Loucy (cell line): ENCODE data around the gene CELF5.
"Not testable (repeated sequence)": the region's sequence is repeated elsewhere in the genome, so short reads cannot be mapped to it uniquely, and the experiment has no call there.

Experiments
- H2AFZ ChIP-seq: fragments of 200-600 bp; sonication (generic); 2 replicates; pipeline ENCODE4 v1.6.0; 2016; ENCODE audit warnings: antibody characterized with exemption, mild to moderate bottlenecking, low read length, moderate library complexity
- H3F3A ChIP-seq: fragments of 200-600 bp; 2 replicates; pipeline ENCODE4 v1.6.0; 2016; ENCODE audit warnings: antibody characterized with exemption, low read depth, mild to moderate bottlenecking
- H3K27me3 ChIP-seq: fragments of 200-600 bp; sonication (generic); 2 replicates; pipeline ENCODE4 v1.6.1; 2014; ENCODE audit warnings: low read length, mild to moderate bottlenecking; ENCODE audit not compliant: insufficient read depth, poor library complexity, severe bottlenecking
- H3K36me3 ChIP-seq: fragments of 200-600 bp; sonication (generic); 2 replicates; pipeline ENCODE4 v1.6.1; 2016; ENCODE audit warnings: low read length; ENCODE audit not compliant: insufficient read depth
- H3K4me1 ChIP-seq: fragments of 200-600 bp; sonication (generic); 2 replicates; pipeline ENCODE4 v1.5.1; 2014; ENCODE audit warnings: low read length, mild to moderate bottlenecking; ENCODE audit not compliant: insufficient read depth, poor library complexity, severe bottlenecking
- H3K4me2 ChIP-seq: fragments of 200-600 bp; sonication (generic); 2 replicates; pipeline ENCODE4 v1.6.0; 2014; ENCODE audit warnings: antibody characterized with exemption, low read length, low read depth, mild to moderate bottlenecking; ENCODE audit not compliant: poor library complexity, severe bottlenecking
- H3K4me3 ChIP-seq: fragments of 200-600 bp; sonication (generic); 2 replicates; pipeline ENCODE4 v1.5.1; 2014; ENCODE audit warnings: low read length, mild to moderate bottlenecking, mixed read lengths; ENCODE audit not compliant: poor library complexity, severe bottlenecking
- H3K79me2 ChIP-seq: fragments of 200-600 bp; sonication (generic); 2 replicates; pipeline ENCODE4 v1.6.1; 2014; ENCODE audit warnings: low read length; ENCODE audit not compliant: insufficient read depth
- H3K9ac ChIP-seq: fragments of 200-600 bp; sonication (generic); 2 replicates; pipeline ENCODE4 v1.6.0; 2014; ENCODE audit warnings: mild to moderate bottlenecking, low read depth, low read length, moderate library complexity; ENCODE audit not compliant: poor library complexity, severe bottlenecking
- H3K9me2 ChIP-seq: fragments of 200-600 bp; sonication (generic); replicated peaks from 2 replicates; pipeline ENCODE4 v1.6.1; 2016; ENCODE audit warnings: low read depth, low read length, mixed read lengths
- H3K9me3 ChIP-seq: fragments of 200-600 bp; sonication (generic); 2 replicates; pipeline ENCODE4 v1.6.1; 2014; ENCODE audit warnings: mild to moderate bottlenecking, antibody characterized with exemption, low read length, low read depth; ENCODE audit not compliant: insufficient read depth
- H4K20me1 ChIP-seq: fragments of 200-600 bp; sonication (generic); 2 replicates; pipeline ENCODE4 v1.6.0; 2014; ENCODE audit warnings: antibody characterized with exemption, low read length, mild to moderate bottlenecking; ENCODE audit not compliant: insufficient read depth, poor library complexity, severe bottlenecking
- EZH2phosphoT487 ChIP-seq: fragments of 200-600 bp; IDR thresholded peaks from 2 replicates; pipeline ENCODE4 v1.6.1; 2018; ENCODE audit warnings: antibody characterized with exemption, mild to moderate bottlenecking, moderate library complexity, borderline replicate concordance
- TF ChIP-seq, protein P1 (sequence below): fragments of 200-600 bp; sonication (generic); conservative IDR thresholded peaks from 2 replicates; pipeline ENCODE4 v1.5.1; 2014; ENCODE audit warnings: mild to moderate bottlenecking, antibody characterized with exemption, low read length

Gene CELF5

DNA sequence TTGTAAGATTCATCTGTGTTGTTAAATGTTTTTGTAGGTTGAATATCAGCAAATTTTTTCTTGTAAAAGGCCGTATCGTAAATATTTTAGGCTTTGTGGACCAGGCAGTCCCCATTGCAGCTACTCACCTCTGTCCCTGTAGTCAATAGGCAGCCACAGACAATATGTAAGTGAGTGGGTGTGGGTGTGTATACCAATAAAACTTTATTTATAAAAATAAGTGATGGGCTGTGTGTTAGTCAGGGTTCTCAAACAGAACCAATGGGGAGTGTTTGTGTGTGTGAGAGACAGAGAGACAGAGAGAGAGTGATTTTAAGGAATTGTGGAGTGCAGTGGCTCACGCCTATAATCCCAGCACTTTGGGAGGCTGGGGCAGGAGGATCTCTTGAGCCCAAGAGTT, 104.3 kb downstream of the CELF5 start:
- H3K9me3 ChIP-seq = no peaks in the 10 kb centered on the region
- no peaks in the 10 kb centered on the region for H3K36me3 ChIP-seq
- H3F3A ChIP-seq = peaks cover 2% of the 10 kb centered on the region; the same call in 1 of the 2 replicates
- no peaks in the 10 kb centered on the region for H3K9me2 ChIP-seq
- no peak overlapping the region for H3K4me3 ChIP-seq
- no peaks in the 10 kb centered on the region for H3K27me3 ChIP-seq
- H3K4me1 ChIP-seq = no peaks in the 10 kb centered on the region
- H4K20me1 ChIP-seq = no peaks in the 10 kb centered on the region
- no peak overlapping the region for H3K4me2 ChIP-seq
- TF ChIP-seq, protein P1, sequence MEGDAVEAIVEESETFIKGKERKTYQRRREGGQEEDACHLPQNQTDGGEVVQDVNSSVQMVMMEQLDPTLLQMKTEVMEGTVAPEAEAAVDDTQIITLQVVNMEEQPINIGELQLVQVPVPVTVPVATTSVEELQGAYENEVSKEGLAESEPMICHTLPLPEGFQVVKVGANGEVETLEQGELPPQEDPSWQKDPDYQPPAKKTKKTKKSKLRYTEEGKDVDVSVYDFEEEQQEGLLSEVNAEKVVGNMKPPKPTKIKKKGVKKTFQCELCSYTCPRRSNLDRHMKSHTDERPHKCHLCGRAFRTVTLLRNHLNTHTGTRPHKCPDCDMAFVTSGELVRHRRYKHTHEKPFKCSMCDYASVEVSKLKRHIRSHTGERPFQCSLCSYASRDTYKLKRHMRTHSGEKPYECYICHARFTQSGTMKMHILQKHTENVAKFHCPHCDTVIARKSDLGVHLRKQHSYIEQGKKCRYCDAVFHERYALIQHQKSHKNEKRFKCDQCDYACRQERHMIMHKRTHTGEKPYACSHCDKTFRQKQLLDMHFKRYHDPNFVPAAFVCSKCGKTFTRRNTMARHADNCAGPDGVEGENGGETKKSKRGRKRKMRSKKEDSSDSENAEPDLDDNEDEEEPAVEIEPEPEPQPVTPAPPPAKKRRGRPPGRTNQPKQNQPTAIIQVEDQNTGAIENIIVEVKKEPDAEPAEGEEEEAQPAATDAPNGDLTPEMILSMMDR = no peak
- no peak for TF ChIP-seq EZH2phosphoT487
- no peaks in the 10 kb centered on the region for H3K79me2 ChIP-seq
- no peak overlapping the region for H3K9ac ChIP-seq
- no peak overlapping the region for H2AFZ ChIP-seq

DNA sequence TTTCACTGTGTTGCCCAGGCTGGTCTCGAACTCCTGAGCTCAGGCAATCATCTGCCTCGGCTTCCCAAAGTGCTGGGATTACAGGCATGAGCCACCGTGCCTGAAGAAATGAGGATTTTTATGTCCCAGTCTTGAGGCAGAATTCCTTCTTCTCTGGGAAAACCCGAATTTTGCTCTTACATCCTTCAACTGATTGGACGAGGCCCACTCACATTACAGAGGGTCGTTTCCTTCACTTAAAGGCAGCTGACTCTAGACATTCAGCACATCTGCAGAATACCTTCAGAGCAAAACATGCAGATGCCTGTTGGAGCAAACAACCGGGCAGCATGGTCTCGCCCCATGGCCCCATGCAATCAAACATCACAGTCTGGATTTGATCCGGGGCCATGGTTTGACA, 105.6 kb downstream of the CELF5 start:
- Histone ChIP-seq H3K4me2 (no peak overlapping the region), H3K27me3 (no peaks in the 10 kb centered on the region), H3K79me2 (no peaks in the 10 kb centered on the region), H3K36me3 (no peaks in the 10 kb centered on the region), H3K9ac (no peak overlapping the region), H2AFZ (no peak overlapping the region), H3K9me3 (no peaks in the 10 kb centered on the region), H3K4me3 (no peak overlapping the region), H4K20me1 (no peaks in the 10 kb centered on the region), H3F3A (peaks cover 2% of the 10 kb centered on the region; the same call in 1 of the 2 replicates), H3K4me1 (no peaks in the 10 kb centered on the region), H3K9me2 (no peaks in the 10 kb centered on the region)
- TF ChIP-seq, protein P1 = no peak
- TF ChIP-seq EZH2phosphoT487 = no peak

DNA sequence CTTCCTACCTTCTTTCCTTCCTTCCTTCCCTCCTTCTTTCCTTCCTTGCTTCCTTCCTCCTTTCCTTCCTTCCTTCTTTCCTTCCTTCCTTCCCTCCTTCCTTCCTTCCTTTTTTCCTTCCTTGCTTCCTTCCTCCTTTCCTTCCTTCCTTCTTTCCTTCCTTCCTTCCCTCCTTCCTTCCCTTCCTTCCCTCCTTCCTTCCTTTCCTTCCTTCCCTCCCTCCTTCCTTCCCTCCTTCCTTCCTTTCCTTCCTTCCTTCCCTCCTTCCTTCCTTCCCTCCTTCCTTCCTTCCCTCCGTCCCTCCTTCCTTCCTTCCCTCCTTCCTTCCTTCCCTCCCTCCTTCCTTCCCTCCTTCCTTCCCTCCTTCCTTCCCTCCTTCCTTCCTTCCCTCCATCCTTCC, 107.8 kb downstream of the CELF5 start:
- H2AFZ ChIP-seq = not testable (repeated sequence)

DNA sequence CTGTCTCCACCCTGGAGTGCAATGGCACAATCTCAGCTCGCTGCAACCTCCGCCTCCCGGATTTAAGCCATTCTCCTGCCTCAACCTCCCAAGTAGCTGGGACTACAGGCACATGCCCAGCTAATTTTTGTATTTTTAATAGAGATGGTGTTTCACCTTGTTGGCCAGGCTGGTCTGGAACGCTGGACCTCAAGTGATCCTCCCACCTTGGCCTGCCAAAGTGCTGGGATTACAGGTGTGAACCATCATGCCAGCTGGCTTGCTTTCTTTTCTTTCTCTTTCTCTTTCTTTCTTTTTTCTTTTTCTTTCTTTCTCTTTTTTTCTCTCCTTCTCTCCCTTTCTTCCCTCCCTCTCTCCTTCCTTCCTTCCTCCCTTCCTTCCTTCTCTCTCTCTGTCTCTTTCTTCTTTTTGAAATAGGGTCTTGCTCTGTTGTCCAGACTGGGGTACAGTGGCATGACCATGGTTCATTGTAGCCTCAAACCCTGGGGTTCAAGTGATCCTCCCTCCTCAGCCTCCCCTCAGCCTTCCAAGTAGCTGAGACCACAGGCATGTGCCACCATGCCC, 108.6 kb downstream of the CELF5 start:
- Histone ChIP-seq H3K9ac (no peak overlapping the region), H3F3A (peaks cover 2% of the 10 kb centered on the region; the same call in 1 of the 2 replicates), H3K9me2 (no peaks in the 10 kb centered on the region), H4K20me1 (no peaks in the 10 kb centered on the region), H2AFZ (no peak overlapping the region), H3K4me3 (no peak overlapping the region), H3K36me3 (no peaks in the 10 kb centered on the region), H3K4me2 (no peak overlapping the region), H3K27me3 (no peaks in the 10 kb centered on the region), H3K4me1 (peaks cover 11% of the 10 kb centered on the region), H3K79me2 (no peaks in the 10 kb centered on the region), H3K9me3 (no peaks in the 10 kb centered on the region)
- TF ChIP-seq EZH2phosphoT487 = no peak
- TF ChIP-seq, protein P1 = no peak

More for the DNA sequence above, 107.8 kb downstream of the CELF5 start:
- H3K4me3 ChIP-seq, H3K4me2 ChIP-seq, H4K20me1 ChIP-seq, H3K9ac ChIP-seq, H3K27me3 ChIP-seq, H3K79me2 ChIP-seq, H3F3A ChIP-seq, H3K4me1 ChIP-seq, H3K9me2 ChIP-seq, H3K9me3 ChIP-seq, H3K36me3 ChIP-seq: not testable (repeated sequence)
